DOHH2 (cell line): ENCODE results near the gene SETD9.

Experiments used
- EZH2phosphoT487 ChIP-seq: fragments of 200-600 bp; sonication (generic); IDR thresholded peaks from 2 replicates; pipeline ENCODE4 v1.6.1; 2017; ENCODE audit warnings: borderline replicate concordance, mild to moderate bottlenecking, antibody characterized with exemption, low read length, moderate library complexity, mixed read lengths
- TF ChIP-seq, protein P1 (sequence below): fragments of 200-600 bp; sonication (generic); IDR thresholded peaks from one replicate; pipeline ENCODE4 v1.5.1; 2014; ENCODE audit warnings: antibody characterized with exemption, mild to moderate bottlenecking, low read depth, low read length; ENCODE audit not compliant: poor library complexity, severe bottlenecking

DNA sequence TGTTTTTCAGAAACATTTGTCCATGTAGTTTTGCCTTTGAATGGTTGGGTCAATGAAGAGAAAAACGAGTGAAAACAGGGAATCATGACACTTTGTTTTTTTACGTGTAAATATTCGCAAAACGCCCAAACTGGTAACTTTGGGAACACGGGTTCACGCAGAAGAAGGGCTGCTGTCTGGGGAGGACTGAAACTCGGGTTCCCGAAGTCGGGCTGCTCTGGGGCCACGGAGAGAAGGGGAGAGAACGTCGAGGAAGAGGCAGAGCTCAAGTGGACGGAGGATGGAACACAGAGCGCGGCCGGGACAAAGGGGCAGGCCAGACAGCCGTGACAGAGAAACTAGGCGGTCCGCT, 478 bp upstream of the SETD9 start:
- TF ChIP-seq, protein P1, sequence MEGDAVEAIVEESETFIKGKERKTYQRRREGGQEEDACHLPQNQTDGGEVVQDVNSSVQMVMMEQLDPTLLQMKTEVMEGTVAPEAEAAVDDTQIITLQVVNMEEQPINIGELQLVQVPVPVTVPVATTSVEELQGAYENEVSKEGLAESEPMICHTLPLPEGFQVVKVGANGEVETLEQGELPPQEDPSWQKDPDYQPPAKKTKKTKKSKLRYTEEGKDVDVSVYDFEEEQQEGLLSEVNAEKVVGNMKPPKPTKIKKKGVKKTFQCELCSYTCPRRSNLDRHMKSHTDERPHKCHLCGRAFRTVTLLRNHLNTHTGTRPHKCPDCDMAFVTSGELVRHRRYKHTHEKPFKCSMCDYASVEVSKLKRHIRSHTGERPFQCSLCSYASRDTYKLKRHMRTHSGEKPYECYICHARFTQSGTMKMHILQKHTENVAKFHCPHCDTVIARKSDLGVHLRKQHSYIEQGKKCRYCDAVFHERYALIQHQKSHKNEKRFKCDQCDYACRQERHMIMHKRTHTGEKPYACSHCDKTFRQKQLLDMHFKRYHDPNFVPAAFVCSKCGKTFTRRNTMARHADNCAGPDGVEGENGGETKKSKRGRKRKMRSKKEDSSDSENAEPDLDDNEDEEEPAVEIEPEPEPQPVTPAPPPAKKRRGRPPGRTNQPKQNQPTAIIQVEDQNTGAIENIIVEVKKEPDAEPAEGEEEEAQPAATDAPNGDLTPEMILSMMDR = no peak
- TF ChIP-seq EZH2phosphoT487 = no peak
